CD8-positive, alpha-beta memory T cell (primary cell): ENCODE data around the gene PANX2. TPM values are rescaled to one million over a fixed set of nuclear protein-coding genes. Genes with fewer than 3 reads are reported as not detected.

Experiments used
- CTCF ChIA-PET: fragments of 350-600 bp; sonication (Branson Sonifier 250); formaldehyde crosslinking; loops from one replicate; lab custom pipeline; 2021; ENCODE audit warnings: antibody characterized with exemption; lab: Charles Lee
- POLR2A ChIA-PET: fragments of 350-600 bp; sonication (Branson Sonifier 250); formaldehyde crosslinking; loops from one replicate; lab custom pipeline; 2021; ENCODE audit warnings: antibody characterized with exemption; lab: Charles Lee
- DNase-seq, 5 donors: peaks; one replicate each; pipeline versions ENCODE4 v3.0.0 to v3.0.0-alpha.2; 2020 to 2022; ENCODE audit warnings: mixed read lengths in 1 of 5
- H3K27ac ChIP-seq: one replicate; pipeline ENCODE4 v1.7.0; 2013; ENCODE audit warnings: low read depth, mild to moderate bottlenecking, low read length, moderate library complexity
- H3K27me3 ChIP-seq: 2 replicates; pipeline ENCODE4 v1.7.0; 2013; ENCODE audit warnings: low read length, mild to moderate bottlenecking; ENCODE audit not compliant: insufficient read depth, poor library complexity, severe bottlenecking
- H3K36me3 ChIP-seq: 2 replicates; pipeline ENCODE4 v1.7.0; 2013; ENCODE audit warnings: mild to moderate bottlenecking, low read length, moderate library complexity; ENCODE audit not compliant: insufficient read depth
- H3K4me1 ChIP-seq: 2 replicates; pipeline ENCODE4 v1.7.0; 2013; ENCODE audit warnings: mild to moderate bottlenecking, low read length, moderate library complexity; ENCODE audit not compliant: insufficient read depth
- H3K4me3 ChIP-seq: 2 replicates; pipeline ENCODE4 v1.7.0; 2013; ENCODE audit warnings: mild to moderate bottlenecking, low read length
- H3K9me3 ChIP-seq: 2 replicates; pipeline ENCODE4 v1.7.0; 2013; ENCODE audit warnings: mild to moderate bottlenecking, low read length
- H3K27ac Mint-ChIP-seq, 8 donors: one replicate each; pipeline ENCODE4 v1.8.0; 2020 to 2021; ENCODE audit warnings: mixed read lengths in 8 of 8, mild to moderate bottlenecking in 6 of 8, inconsistent platforms in 3 of 8, moderate library complexity in 3 of 8
- H3K27me3 Mint-ChIP-seq, 2 donors: one replicate each; pipeline ENCODE4 v1.8.0; 2020 to 2021; ENCODE audit warnings: mixed read lengths in 2 of 2, mild to moderate bottlenecking in 1 of 2, moderate library complexity in 1 of 2
- H3K36me3 Mint-ChIP-seq, 3 donors: one replicate each; pipeline ENCODE4 v1.8.0; 2020 to 2021; ENCODE audit warnings: mixed read lengths in 3 of 3, inconsistent platforms in 1 of 3, mild to moderate bottlenecking in 1 of 3
- H3K4me1 Mint-ChIP-seq, 3 donors: one replicate each; pipeline ENCODE4 v1.8.0; 2020 to 2021; ENCODE audit warnings: mixed read lengths in 3 of 3, inconsistent platforms in 1 of 3, mild to moderate bottlenecking in 1 of 3
- H3K4me3 Mint-ChIP-seq, 7 donors: one replicate each; pipeline ENCODE4 v1.8.0; 2020 to 2021; ENCODE audit warnings: mixed read lengths in 7 of 7, mild to moderate bottlenecking in 6 of 7, moderate library complexity in 4 of 7, inconsistent platforms in 2 of 7
- H3K9me3 Mint-ChIP-seq, 5 donors: one replicate each; pipeline ENCODE4 v1.8.0; 2020 to 2022; ENCODE audit warnings: mixed read lengths in 5 of 5, mild to moderate bottlenecking in 3 of 5, moderate library complexity in 2 of 5, inconsistent platforms in 1 of 5
- polyA plus RNA-seq: library from polyadenylated mRNA; unstranded; fragments of 300-500 nt; fragmentation: Illumina TruSeq; gene quantifications from one replicate; pipeline ENCODE4 v1.2.3, GENCODE V29; 2021
- total RNA-seq, 2 experiments: library from RNA; stranded (reverse); gene quantifications; one replicate each; pipeline ENCODE4 v1.2.3, GENCODE V29; 2021

Gene PANX2
- total and polyA plus RNA-seq, 3 experiments from 2014 or later: 1.7 to 1.8 TPM; not detected in 1

DNA sequence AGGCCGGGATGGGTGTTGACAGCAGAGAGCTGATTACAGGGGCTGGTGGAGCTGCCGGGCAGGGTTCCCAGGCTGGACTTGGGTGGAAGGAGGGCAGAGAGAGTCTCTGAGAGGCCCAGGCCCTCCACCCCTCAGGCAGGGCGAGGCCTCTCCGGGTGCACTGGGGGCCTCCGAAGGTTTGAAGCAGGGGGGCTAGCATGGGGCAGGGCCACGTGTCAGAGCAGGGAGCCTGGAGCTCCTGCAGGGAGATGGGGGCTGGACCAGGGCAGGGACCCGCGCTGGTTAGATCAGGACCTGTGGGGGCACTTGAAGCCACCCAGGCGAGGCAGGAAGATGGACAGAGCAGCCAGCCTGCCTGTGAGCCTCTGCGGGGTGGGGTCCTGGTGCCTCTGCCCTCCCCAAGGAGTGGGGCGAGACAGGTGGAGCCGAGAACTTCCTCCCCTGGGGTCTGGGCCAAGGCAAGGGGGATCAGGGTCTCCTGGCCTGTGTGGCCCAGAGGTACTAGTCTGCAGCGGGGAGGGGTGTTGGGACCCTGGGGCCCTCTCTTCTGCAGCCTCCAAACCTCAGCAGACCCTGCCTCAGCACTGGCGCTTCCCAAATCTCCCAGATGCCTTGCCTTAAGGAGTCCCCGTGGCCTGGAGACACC lies 911 bp downstream of the PANX2 start:
- H3K9me3 ChIP-seq: no peaks in the 10 kb centered on the region
- Mint-ChIP-seq H3K4me1 (peaks cover 0 to 11% (median 5%) of the 10 kb centered on the region in 3 donors), H3K36me3 (no peaks in the 10 kb centered on the region), H3K27me3 (peaks cover 31 to 36% of the 10 kb centered on the region in 2 donors), H3K9me3 (no peaks in the 10 kb centered on the region), H3K27ac (peak overlapping the region in 1 of 8 donors; percentile 43), H3K4me3 (peak overlapping the region in 6 of 7 donors; percentile 59 to 83 (median 68))
- ChIA-PET CTCF (no interaction called here), POLR2A (no interaction called here)
- DNase-seq: peak in 1 of 5 donors; percentile 46
- H3K27me3 ChIP-seq: peaks cover 4% of the 10 kb centered on the region
- H3K27ac ChIP-seq: no peak overlapping the region
- H3K36me3 ChIP-seq: no peaks in the 10 kb centered on the region
- no peak overlapping the region for H3K4me3 ChIP-seq
- no peaks in the 10 kb centered on the region for H3K4me1 ChIP-seq

DNA sequence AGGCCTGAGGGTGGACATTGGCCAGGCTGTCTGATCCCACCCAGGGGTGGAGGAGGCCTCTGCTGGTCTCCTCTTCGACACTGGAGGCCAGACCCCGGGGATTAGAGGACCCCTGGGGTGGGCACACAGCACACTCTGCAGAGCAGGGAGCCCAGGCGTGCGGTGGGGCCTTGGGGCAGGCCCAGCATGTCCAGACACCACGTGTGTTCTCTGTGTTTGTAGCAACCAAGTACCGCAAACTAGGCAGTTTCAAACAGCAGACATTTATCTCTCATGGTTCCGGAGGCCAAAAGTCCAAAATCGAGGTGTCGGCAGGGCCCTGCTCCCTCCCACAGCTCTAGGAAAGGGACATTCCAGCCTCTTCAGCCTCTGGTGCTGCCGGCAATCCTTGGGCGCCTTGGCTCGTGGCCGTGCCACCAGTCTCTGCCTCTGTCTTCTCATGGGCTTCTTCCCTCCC lies 1.5 kb downstream of the PANX2 start:
- H3K4me3 Mint-ChIP-seq: peak overlapping the region in 4 of 7 donors; percentile 31 to 45 (median 40)
- peaks cover 4% of the 10 kb centered on the region for H3K27me3 ChIP-seq
- no peaks in the 10 kb centered on the region for H3K36me3 Mint-ChIP-seq
- peaks cover 30 to 36% of the 10 kb centered on the region in 2 donors for H3K27me3 Mint-ChIP-seq
- H3K9me3 ChIP-seq: no peaks in the 10 kb centered on the region
- no peak overlapping the region for H3K27ac ChIP-seq
- H3K27ac Mint-ChIP-seq: peak overlapping the region in 1 of 8 donors; percentile 22
- no peak for DNase-seq
- POLR2A ChIA-PET: no interaction called here
- H3K9me3 Mint-ChIP-seq: no peaks in the 10 kb centered on the region
- H3K4me3 ChIP-seq: no peak overlapping the region
- no peaks in the 10 kb centered on the region for H3K36me3 ChIP-seq
- CTCF ChIA-PET: no interaction called here
- no peaks in the 10 kb centered on the region for H3K4me1 ChIP-seq
- peaks cover 0 to 11% (median 5%) of the 10 kb centered on the region in 3 donors for H3K4me1 Mint-ChIP-seq

DNA sequence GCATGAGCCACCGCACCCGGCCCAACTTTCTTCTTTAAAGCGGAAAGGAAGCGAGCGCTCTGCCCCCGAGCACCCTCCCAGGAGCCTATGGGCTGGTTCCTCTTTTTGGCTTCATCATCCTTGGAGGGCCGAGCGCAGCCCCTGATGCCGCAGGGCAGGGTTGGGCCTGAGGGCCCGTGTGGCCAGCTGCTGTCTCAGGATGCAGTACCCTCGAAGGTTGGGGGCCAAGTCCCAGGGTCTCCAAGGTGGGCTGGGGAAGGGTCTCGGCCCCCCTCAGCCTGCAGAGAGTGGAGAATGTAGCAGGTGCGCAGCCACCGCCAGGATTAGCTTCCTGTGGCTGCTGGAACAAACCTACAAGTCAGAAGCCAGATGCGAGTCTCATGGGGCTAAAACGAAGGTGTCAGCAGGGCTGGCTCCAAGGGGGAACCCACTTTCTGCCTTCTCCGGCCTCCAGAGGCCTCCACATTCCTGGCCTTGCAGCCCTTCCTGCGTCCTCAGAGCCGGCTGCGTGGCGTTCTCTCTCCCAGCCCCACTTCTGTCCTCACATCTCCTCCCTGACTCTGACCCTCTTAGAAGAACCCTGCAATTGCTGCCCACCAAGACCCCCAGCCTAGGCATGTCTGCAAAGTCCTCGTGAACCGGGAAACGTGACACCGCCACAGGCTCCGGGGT lies 2.9 kb downstream of the PANX2 start:
- Histone ChIP-seq H3K9me3 (no peaks in the 10 kb centered on the region), H3K36me3 (no peaks in the 10 kb centered on the region), H3K4me3 (no peak overlapping the region), H3K27ac (no peak overlapping the region), H3K27me3 (peaks cover 4% of the 10 kb centered on the region), H3K4me1 (no peaks in the 10 kb centered on the region)
- CTCF ChIA-PET: no interaction called here
- Mint-ChIP-seq H3K4me1 (peaks cover 0 to 11% (median 5%) of the 10 kb centered on the region in 3 donors), H3K9me3 (no peaks in the 10 kb centered on the region), H3K27ac (no peak overlapping the region), H3K36me3 (no peaks in the 10 kb centered on the region), H3K4me3 (peak overlapping the region in 1 of 7 donors; percentile 27), H3K27me3 (peaks cover 24 to 27% of the 10 kb centered on the region in 2 donors)
- DNase-seq: no peak
- POLR2A ChIA-PET: no interaction called here

DNA sequence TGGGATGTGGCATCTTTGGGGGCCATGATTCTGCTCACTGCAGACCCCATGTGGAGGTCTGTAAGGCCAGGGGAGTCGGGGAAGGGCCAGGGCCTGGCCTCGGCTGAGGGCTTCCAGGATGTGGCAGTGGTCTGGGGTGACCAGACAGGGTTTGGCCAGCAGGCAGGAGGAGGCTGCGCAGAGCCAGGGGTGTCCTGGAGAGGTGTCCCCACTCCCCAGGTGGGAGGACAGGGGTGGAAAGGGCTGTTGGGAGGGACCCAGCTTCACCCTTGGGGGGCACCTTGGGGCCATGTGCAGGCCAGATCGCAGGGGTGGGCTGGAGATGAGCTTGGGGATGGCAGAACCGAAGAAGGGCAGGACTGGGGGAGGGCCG lies 3.4 kb downstream of the PANX2 start:
- Mint-ChIP-seq H3K9me3 (no peaks in the 10 kb centered on the region), H3K36me3 (no peaks in the 10 kb centered on the region), H3K4me1 (peaks cover 0 to 9% (median 2%) of the 10 kb centered on the region in 3 donors), H3K27me3 (peaks cover 21% of the 10 kb centered on the region in 2 donors), H3K27ac (no peak overlapping the region), H3K4me3 (peak overlapping the region in 1 of 7 donors; percentile 27)
- DNase-seq: no peak
- no peaks in the 10 kb centered on the region for H3K36me3 ChIP-seq
- ChIA-PET POLR2A (no interaction called here), CTCF (no interaction called here)
- no peak overlapping the region for H3K27ac ChIP-seq
- H3K9me3 ChIP-seq: no peaks in the 10 kb centered on the region
- peaks cover 4% of the 10 kb centered on the region for H3K27me3 ChIP-seq
- H3K4me3 ChIP-seq: no peak overlapping the region
- H3K4me1 ChIP-seq: no peaks in the 10 kb centered on the region

DNA sequence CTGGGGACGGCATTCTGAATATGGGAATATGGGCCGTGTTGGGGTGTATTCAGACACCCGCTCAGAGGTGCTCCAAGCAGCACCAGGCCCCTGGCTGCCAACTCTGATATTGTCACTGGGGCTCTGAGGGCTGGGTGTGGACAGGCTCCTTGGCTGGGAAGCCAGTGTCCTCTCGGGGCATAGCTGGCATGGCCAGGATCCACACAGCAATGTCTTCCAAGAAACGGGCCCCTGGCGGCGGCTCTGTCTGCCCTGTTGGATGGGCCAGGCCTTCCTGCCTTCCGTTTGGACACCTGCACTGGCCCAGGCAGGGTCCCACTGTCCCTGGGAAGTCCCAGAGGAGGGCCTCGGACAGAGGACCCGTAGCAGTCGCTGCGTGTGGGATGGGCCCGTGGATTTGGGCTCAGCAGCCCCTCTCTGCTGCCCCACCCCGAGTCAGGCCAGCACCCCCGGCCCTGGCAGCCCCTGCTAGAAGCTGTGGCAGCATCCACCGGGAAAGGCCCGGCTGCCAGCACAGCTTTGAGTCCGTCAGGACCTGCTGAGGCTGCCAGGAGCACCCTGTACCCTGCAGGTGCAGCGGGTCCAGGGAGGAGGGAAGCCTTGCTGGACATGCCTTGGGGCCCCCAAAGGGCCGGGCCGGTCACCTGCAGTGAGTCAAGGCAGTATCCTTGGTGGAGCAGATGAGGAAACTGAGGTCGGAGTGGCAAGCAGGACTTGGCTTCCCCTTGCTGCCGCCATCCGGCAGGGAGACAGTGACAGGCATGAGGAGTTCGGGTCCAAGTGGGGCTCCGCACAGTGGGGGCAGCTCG lies 4.1 kb downstream of the PANX2 start:
- POLR2A ChIA-PET: interaction anchor here (1.0 kb wide), 2 partner anchors 10 to 19 kb away, joined by 3 read pairs; no protein-coding TSS in a partner anchor
- H3K4me1 Mint-ChIP-seq: peaks cover 0 to 6% (median 2%) of the 10 kb centered on the region in 3 donors
- H3K4me3 Mint-ChIP-seq: no peak overlapping the region
- Histone ChIP-seq H3K36me3 (no peaks in the 10 kb centered on the region), H3K4me3 (no peak overlapping the region), H3K4me1 (no peaks in the 10 kb centered on the region), H3K9me3 (no peaks in the 10 kb centered on the region), H3K27ac (no peak overlapping the region), H3K27me3 (peaks cover 4% of the 10 kb centered on the region)
- H3K9me3 Mint-ChIP-seq: no peaks in the 10 kb centered on the region
- no peak overlapping the region for H3K27ac Mint-ChIP-seq
- CTCF ChIA-PET: interaction anchor here (1.0 kb wide), 1 partner anchor 25 kb away, joined by 3 read pairs; no protein-coding TSS in a partner anchor
- peaks cover 16 to 19% of the 10 kb centered on the region in 2 donors for H3K27me3 Mint-ChIP-seq
- H3K36me3 Mint-ChIP-seq: no peaks in the 10 kb centered on the region
- peak in 1 of 5 donors; percentile 41 for DNase-seq

DNA sequence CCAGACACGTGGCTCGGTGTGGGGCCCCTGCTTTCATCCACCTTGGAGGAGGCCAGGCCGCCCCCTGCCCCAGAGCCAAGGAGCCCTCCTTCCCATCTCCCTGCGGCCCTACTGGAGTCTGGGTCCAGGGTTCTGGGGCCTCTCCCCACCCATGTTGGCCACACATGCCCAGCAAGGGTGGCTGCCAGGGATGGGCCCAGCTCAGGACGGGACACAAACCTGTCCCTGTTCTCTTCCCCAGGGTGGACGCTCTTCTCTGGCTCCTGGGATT lies 4.6 kb downstream of the PANX2 start:
- Histone ChIP-seq H3K36me3 (no peaks in the 10 kb centered on the region), H3K27ac (no peak overlapping the region), H3K4me1 (no peaks in the 10 kb centered on the region), H3K9me3 (no peaks in the 10 kb centered on the region), H3K4me3 (no peak overlapping the region), H3K27me3 (peaks cover 4% of the 10 kb centered on the region)
- Mint-ChIP-seq H3K4me3 (no peak overlapping the region), H3K4me1 (peaks cover 0 to 9% (median 2%) of the 10 kb centered on the region in 3 donors), H3K36me3 (no peaks in the 10 kb centered on the region), H3K27me3 (peaks cover 16 to 23% of the 10 kb centered on the region in 2 donors), H3K9me3 (no peaks in the 10 kb centered on the region), H3K27ac (no peak overlapping the region)
- CTCF ChIA-PET: interaction anchor here (1.0 kb wide), 1 partner anchor 26 kb away, joined by 3 read pairs; no protein-coding TSS in a partner anchor
- POLR2A ChIA-PET: interaction anchor here (1.0 kb wide), 2 partner anchors 9 to 19 kb away, joined by 3 read pairs; no protein-coding TSS in a partner anchor
- DNase-seq: no peak

DNA sequence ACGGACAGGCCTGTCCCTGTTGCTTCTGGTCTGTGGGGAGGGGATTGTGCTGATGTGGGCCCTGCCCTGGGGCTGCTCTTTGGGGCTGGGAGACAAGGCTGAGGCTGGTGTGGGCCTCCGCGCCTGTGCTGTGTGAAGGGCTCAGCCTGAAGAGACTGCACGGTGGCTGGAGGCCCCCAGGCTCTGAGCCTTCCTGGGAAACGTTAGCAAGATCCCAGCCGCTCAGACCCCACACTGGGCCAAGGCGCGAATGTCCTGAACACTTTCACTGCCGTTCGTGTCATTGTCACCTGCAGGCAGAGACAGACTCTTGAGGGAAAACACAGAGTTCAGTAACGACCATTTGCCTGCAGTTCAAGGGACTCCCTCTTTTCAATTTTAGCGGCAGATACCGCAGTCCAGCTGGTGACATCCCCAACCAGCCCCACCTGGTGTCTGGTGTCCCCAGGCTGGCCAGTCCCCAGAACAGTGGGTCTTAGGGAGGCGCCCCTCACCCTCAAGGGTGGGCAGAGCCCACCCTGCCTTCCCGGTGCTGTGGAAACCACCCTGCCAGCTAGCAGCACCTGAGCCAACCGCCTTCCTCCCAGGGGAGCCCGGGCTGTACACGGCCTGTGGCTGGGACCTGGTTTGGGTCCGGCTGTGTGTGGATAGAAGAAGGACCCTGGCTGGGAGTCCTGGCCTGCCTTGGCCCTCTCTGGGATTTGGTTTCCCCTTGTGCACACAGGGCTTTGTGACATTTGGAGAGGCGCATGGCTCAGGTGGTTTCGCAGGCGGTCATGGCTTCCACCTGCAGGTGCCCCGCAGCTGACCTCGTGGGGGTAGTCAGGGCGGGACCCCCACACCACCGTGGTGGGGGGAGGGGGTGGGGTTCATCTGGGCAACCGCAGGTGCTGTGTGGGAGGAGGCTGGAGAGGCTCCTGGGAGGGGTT lies 5.7 kb downstream of the PANX2 start:
- peaks cover 0 to 5% (median 0%) of the 10 kb centered on the region in 3 donors for H3K4me1 Mint-ChIP-seq
- H3K27ac Mint-ChIP-seq: no peak overlapping the region
- Histone ChIP-seq H3K4me3 (no peak overlapping the region), H3K9me3 (no peaks in the 10 kb centered on the region), H3K27ac (no peak overlapping the region), H3K36me3 (no peaks in the 10 kb centered on the region), H3K27me3 (peaks cover 4% of the 10 kb centered on the region), H3K4me1 (no peaks in the 10 kb centered on the region)
- H3K9me3 Mint-ChIP-seq: no peaks in the 10 kb centered on the region
- DNase-seq: no peak
- ChIA-PET POLR2A (interaction anchor here (1.0 kb wide), 1 partner anchor 8 kb away, joined by 3 read pairs; no protein-coding TSS in a partner anchor), CTCF (interaction anchor here (0.6 to 1.0 kb wide), 3 partner anchors 26 to 236 kb away, joined by 3 read pairs; no protein-coding TSS in a partner anchor)
- peaks cover 13 to 19% of the 10 kb centered on the region in 2 donors for H3K27me3 Mint-ChIP-seq
- no peak overlapping the region for H3K4me3 Mint-ChIP-seq
- H3K36me3 Mint-ChIP-seq: no peaks in the 10 kb centered on the region
